DMS114 treated with DMSO at 0.1 percent for 48 hours (cell line): Measurements from ENCODE around the gene CRTAP.
"Not testable (repeated sequence)": the region's sequence is repeated elsewhere in the genome, so short reads cannot be mapped to it uniquely, and the experiment has no call there.

Experiments used
- DNase-seq: peaks from one replicate; lab custom pipeline; 2025; ENCODE audit not compliant: unreplicated experiment; lab: John Stamatoyannopoulos, UW

CRTAP gene

DNA sequence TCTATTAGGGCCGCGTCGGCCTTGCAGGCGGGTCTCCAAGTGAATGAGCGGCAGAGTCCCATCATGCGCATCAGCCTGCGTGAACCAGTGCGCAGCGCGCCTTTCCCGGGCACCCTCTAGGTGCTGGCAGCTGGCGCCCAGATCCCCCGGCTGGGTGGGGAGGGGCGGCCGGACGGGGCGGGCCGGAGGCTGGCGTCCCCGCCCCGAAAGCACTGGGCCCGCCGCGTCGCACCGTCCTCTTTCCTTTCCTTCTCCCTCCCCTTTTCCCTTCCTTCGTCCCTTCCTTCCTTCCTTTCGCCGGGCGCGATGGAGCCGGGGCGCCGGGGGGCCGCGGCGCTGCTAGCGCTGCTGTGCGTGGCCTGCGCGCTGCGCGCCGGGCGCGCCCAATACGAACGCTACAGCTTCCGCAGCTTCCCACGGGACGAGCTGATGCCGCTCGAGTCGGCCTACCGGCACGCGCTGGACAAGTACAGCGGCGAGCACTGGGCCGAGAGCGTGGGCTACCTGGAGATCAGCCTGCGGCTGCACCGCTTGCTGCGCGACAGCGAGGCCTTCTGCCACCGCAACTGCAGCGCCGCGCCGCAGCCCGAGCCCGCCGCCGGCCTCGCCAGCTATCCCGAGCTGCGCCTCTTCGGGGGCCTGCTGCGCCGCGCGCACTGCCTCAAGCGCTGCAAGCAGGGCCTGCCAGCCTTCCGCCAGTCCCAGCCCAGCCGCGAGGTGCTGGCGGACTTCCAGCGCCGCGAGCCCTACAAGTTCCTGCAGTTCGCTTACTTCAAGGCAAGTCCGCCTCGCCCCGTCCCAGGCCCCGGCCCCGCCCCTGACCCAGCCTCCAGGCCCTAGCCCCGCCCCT is at the start of gene CRTAP:
CRTAP (plus strand) TSS at position 243 of the 850 bp plus-strand sequence; CDS start at position 307, 64 bp downstream.
- peak; percentile 72 for DNase-seq

GRCh38 chr3:33064929-33065328 is 48.9 kb upstream of the CRTAP start:
- no peak for DNase-seq

GRCh38 chr3:33067484-33067883 is 46.3 kb upstream of the CRTAP start:
- no peak for DNase-seq

DNA sequence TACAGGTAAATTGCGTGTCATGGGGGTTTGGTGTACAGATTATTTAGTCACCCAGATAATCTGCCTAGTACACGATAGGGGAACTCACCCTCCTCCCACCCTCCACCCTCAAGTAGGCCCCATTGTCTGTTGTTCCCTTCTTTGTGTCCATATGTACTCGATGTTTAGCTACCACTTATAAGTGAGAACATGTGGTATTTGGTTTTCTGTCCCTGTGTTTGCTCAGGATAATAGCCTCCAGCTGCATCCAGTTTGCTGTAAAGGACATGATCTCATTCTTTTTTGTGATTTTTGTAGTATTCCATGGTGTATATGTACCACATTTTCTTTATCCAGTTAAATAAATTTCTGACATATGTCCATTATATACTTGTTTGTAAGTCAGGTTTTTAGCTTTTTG is 44.0 kb upstream of the CRTAP start:
- not testable (repeated sequence) for DNase-seq

DNA sequence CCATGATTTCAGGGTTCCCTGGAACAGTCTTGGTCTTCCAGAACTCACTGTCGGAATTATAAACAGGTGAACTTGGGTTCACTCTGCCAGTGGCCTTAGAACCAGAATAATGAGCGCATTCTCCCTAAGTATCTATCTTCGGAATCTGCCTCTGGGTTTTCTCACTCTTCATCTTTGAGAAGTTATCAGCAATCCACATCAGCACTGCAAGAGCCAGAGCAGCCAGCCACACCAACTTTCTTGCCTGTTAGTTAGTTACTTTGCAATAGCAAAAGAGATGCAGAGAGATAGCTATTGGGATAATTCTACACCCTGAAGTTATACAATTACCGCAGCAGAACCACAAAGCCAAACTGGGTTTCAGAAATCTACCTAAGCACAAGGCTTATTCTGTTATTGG is 42.6 kb upstream of the CRTAP start:
- DNase-seq: no peak

GRCh38 chr3:33071946-33072345 is 41.9 kb upstream of the CRTAP start:
- no peak for DNase-seq

- DNase-seq: peak; percentile 41
Observed at GRCh38 chr3:33074217-33075067, 39.4 kb upstream of the CRTAP start.

- no peak for DNase-seq
Observed at GRCh38 chr3:33075995-33076394, 37.8 kb upstream of the CRTAP start.

GRCh38 chr3:33076952-33077351 is 36.9 kb upstream of the CRTAP start:
- no peak for DNase-seq

DNA sequence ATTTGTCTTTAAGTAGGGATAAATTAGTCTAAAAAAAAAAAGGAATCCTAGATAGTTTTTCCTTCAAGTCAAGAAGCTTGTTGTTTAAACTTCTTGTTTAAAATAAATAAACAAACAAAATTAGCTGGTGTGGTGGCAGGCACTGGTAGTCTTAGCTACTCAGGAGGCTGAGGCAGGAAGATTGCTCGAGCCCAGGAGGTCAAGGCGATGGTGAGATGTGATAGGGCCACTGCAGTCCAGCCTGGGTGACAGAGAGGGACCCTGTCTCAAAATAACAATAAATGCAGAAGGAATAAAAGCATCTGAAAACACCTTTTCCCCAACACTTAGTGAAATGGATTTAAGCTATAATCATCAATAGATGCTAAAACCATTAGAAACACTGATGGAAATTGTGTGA is 35.8 kb upstream of the CRTAP start:
- DNase-seq: no peak

GRCh38 chr3:33079813-33080212 is 34.0 kb upstream of the CRTAP start:
- not testable (repeated sequence) for DNase-seq

GRCh38 chr3:33081812-33082211 is 32.0 kb upstream of the CRTAP start:
- DNase-seq: no peak

DNA sequence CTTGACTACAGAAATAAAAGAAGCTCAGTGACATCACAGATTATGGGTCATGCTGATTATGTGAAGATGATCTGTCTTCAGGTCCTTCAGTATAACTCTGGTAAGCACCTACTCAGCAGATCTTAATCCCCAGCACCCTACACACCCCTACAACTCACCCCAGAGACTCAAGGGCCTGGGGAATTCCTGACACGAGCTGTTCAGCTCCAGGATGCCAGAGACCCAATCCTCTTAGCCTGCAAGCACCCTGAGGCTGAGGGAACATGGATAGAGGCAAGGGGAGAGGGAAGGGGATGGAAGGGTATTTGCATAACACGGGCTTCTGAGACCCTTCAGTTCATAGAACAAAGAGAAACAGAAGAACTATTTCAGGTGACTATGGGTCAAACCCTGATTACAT is 29.9 kb upstream of the CRTAP start:
- no peak for DNase-seq

- no peak for DNase-seq
Observed at GRCh38 chr3:33088691-33089090, 25.1 kb upstream of the CRTAP start.

DNA sequence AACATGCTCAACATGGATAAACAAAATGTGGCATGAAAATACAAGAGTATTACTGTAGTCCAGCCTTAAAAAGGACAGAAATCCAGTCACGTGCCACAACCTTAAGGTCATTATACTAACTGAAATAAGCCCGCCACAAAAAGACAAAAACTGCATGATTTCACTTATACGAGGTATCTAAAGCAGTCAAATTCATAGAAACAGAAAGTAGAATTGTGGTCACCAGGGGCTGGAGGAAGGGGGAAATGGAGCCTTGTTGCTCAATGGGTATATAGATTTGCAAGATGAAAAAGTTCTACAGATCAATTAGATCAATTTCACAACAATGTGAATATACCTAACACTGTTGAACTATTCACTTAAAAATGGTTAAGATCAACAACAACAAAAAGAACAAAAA is 24.3 kb upstream of the CRTAP start:
- DNase-seq: no peak

DNA sequence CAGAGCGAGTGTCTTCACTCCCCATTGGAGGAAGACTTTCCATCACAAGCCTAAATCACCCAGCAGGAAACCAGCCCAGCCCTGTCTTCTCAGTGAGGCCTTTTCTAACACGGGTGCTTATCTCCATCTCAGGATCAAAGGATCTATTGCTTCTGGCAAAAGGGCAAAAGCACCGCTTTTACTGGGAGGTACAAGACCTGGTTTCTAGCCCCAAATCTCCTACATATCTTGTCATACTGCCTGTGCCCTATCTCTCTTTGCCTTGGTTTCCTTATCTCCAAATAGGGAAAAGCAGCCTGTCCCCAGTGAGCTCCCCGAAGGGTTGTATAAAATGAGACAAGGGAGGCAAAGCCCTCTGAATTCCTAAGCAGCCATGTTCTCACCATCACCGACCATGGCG is 22.1 kb upstream of the CRTAP start:
- DNase-seq: no peak

DNA sequence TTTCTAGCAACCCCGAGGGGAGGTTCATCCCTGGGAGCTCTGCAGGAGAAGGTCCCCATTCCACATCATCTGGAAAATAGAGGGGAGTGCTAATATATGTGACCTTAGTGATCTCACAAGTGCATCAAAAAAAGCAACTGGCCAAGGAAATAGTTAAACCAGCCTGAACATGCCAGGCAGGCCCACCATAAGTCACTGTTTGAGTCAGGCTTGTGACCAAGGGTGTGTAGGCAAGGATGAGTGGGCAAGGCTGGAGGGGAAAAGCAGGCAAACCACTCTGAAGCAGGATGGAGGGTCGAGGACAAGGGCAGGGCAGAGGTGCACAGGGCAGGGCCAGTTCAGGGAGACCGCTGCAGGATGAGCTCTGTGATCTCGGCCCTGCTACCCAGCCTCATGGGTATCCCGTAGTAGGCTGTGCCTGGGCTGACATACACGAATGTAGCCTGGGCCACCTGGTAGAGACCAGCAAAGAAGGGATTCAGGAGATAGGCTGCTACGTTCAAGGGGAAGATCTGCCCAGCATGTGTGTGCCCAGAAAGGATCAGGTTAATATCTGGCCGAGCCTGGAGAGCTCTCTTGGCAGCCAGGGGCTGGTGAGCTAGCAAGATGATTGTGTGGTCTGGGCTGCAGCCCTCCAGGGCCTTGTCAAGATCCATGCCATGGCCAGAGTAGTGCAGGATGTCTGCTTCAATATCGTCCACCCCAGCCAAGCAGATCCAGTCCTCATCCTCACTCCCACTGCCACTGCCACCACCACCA is 21.1 kb upstream of the CRTAP start:
- DNase-seq: no peak

DNA sequence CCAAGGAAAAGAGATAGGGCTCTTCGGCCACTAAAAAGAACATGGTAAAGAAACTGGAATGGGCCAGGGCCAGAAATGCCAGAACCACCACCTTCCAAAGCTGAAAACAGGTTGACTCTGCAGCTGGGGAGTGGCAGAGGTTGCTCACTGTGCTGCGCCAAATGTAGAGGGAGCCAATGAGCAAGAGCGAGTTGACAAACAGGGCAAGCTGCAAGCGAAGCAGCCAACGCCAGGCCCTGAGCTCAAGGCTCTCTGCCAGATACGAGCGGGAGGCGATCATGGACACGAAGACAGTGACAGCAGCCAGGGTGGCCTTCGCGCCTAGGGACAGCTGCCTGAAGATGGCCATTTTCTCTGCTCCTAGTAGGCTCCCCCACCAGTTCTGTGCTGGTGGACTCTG is 20.0 kb upstream of the CRTAP start:
- DNase-seq: no peak

- DNase-seq: no peak
Observed at GRCh38 chr3:33095436-33095835, 18.4 kb upstream of the CRTAP start.

- no peak for DNase-seq
Observed at GRCh38 chr3:33096093-33096868, 17.5 kb upstream of the CRTAP start.
